H1 (cell line): ENCODE data around the gene MSN. TPM values are rescaled to one million over a fixed set of nuclear protein-coding genes. Genes with fewer than 3 reads are reported as not detected.

Source experiments
- CTCF ChIA-PET: fragments of 300-600 bp; sonication (Branson Sonifier 250); formaldehyde crosslinking; loops from one replicate; lab custom pipeline; 2021; ENCODE audit not compliant: partially characterized antibody; lab: Charles Lee
- POLR2A ChIA-PET: fragments of 300-600 bp; sonication (Branson Sonifier 250); formaldehyde crosslinking; loops from one replicate; lab custom pipeline; 2021; ENCODE audit warnings: inconsistent platforms; ENCODE audit not compliant: partially characterized antibody; lab: Charles Lee
- DNase-seq, 2 experiments: peaks; one replicate each; pipeline versions ENCODE4 v3.0.0 to v3.0.0-alpha.2; 2010 to 2022; ENCODE audit warnings: low spot score in 2 of 2, low read depth in 1 of 2, mixed read lengths in 1 of 2
- FAIRE-seq: peaks from 2 replicates; lab custom pipeline; 2011; peaks lifted over from hg19 to GRCh38; lab: Jason Lieb, UNC
- H2AFZ ChIP-seq: 2 replicates; pipeline ENCODE4 v1.8.1; 2012; ENCODE audit warnings: low read length, inconsistent platforms
- H2AK5ac ChIP-seq: 2 replicates; pipeline ENCODE4 v1.6.1; 2013; ENCODE audit warnings: low read depth, low read length
- H2BK120ac ChIP-seq: replicated peaks from 2 replicates; pipeline ENCODE3; 2013; ENCODE audit warnings: low read depth, low read length, inconsistent platforms
- H2BK12ac ChIP-seq: 2 replicates; pipeline ENCODE4 v1.6.1; 2013; ENCODE audit warnings: low read depth, low read length
- H2BK15ac ChIP-seq: 2 replicates; pipeline ENCODE4 v1.6.1; 2013; ENCODE audit warnings: low read length
- H2BK20ac ChIP-seq: 2 replicates; pipeline ENCODE4 v1.6.1; 2013; ENCODE audit warnings: low read length
- H2BK5ac ChIP-seq: 2 replicates; pipeline ENCODE4 v1.6.1; 2013; ENCODE audit warnings: low read depth, low read length
- H3K14ac ChIP-seq: 2 replicates; pipeline ENCODE4 v1.6.1; 2013; ENCODE audit warnings: inconsistent platforms; ENCODE audit not compliant: insufficient read length
- H3K18ac ChIP-seq: 2 replicates; pipeline ENCODE4 v1.6.1; 2013; ENCODE audit warnings: low read length; ENCODE audit errors: extremely low read depth
- H3K23ac ChIP-seq: 2 replicates; pipeline ENCODE4 v1.6.1; 2013; ENCODE audit warnings: inconsistent platforms; ENCODE audit not compliant: insufficient read length
- H3K23me2 ChIP-seq: 2 replicates; pipeline ENCODE4 v1.6.1; 2013; ENCODE audit warnings: low read depth, low read length
- H3K27ac ChIP-seq: 2 replicates; pipeline ENCODE4 v1.6.1; 2011; ENCODE audit warnings: low read depth, low read length, inconsistent platforms
- H3K27me3 ChIP-seq, 4 experiments: replicated peaks in 1 of 4; 1 replicate in 1 of 4; 2 replicates in 3 of 4; pipeline versions ENCODE4 v1.6.1 to v1.8.1; 2011 to 2013; ENCODE audit warnings: low read length in 3 of 4, mild to moderate bottlenecking in 3 of 4, inconsistent platforms in 2 of 4, mixed read lengths in 2 of 4, moderate library complexity in 1 of 4; ENCODE audit not compliant: control insufficient read depth in 3 of 4, insufficient read depth in 3 of 4; ENCODE audit errors: extremely low read depth in 1 of 4
- H3K36me3 ChIP-seq, 4 experiments: 2 replicates each; pipeline versions ENCODE4 v1.6.1 to v1.8.1; 2011 to 2013; ENCODE audit warnings: mild to moderate bottlenecking in 4 of 4, low read length in 3 of 4, moderate library complexity in 2 of 4, control low read depth in 1 of 4, inconsistent platforms in 1 of 4; ENCODE audit not compliant: insufficient read depth in 4 of 4, control insufficient read depth in 2 of 4
- H3K4ac ChIP-seq: replicated peaks from 2 replicates; pipeline ENCODE3; 2013; ENCODE audit warnings: low read length, low read depth, mixed read lengths, inconsistent platforms; ENCODE audit not compliant: insufficient read length
- H3K4me1 ChIP-seq, 4 experiments: replicated peaks in 1 of 4; 1 replicate in 1 of 4; 2 replicates in 3 of 4; pipeline versions ENCODE4 v1.6.1 to v1.8.1; 2011 to 2013; ENCODE audit warnings: low read length in 3 of 4, inconsistent platforms in 2 of 4, mixed read lengths in 1 of 4; ENCODE audit not compliant: insufficient read depth in 4 of 4, control insufficient read depth in 3 of 4
- H3K4me2 ChIP-seq, 2 experiments: 2 replicates each; pipeline versions ENCODE4 v1.6.1 to v1.8.1; 2011 to 2013; ENCODE audit warnings: low read depth in 2 of 2, low read length in 2 of 2, control low read depth in 1 of 2, inconsistent platforms in 1 of 2, mild to moderate bottlenecking in 1 of 2; ENCODE audit not compliant: insufficient read depth in 1 of 2
- H3K4me3 ChIP-seq, 4 experiments: fragments of 200-600, 300-600 bp in 1 of 4; sonication (generic), shearing (Covaris generic), sonication (Bioruptor Twin) in 1 of 4; 2 replicates each; pipeline versions ENCODE4 v1.5.1 to v1.8.1; 2011 to 2016; ENCODE audit warnings: low read length in 4 of 4, low read depth in 3 of 4, control low read depth in 2 of 4, inconsistent platforms in 2 of 4, mild to moderate bottlenecking in 2 of 4, mixed read lengths in 1 of 4, moderate library complexity in 1 of 4; ENCODE audit not compliant: insufficient read depth in 2 of 4; ENCODE audit errors: extremely low read depth in 1 of 4
- H3K56ac ChIP-seq: replicated peaks from 2 replicates; pipeline ENCODE3; 2013; ENCODE audit warnings: low read depth, mild to moderate bottlenecking, mixed read lengths, low read length, inconsistent platforms; ENCODE audit not compliant: insufficient read length
- H3K79me1 ChIP-seq: 2 replicates; pipeline ENCODE4 v1.6.1; 2013; ENCODE audit warnings: low read depth, low read length, control low read depth
- H3K79me2 ChIP-seq, 2 experiments: 2 replicates each; pipeline versions ENCODE4 v1.6.1 to v1.8.1; 2012 to 2013; ENCODE audit warnings: low read length in 2 of 2, mild to moderate bottlenecking in 2 of 2, inconsistent platforms in 1 of 2; ENCODE audit not compliant: insufficient read depth in 2 of 2, control insufficient read depth in 1 of 2
- H3K9ac ChIP-seq, 4 experiments: replicated peaks in 1 of 4; 1 replicate in 1 of 4; 2 replicates in 3 of 4; pipeline versions ENCODE4 v1.6.1 to v1.8.1; 2011 to 2013; ENCODE audit warnings: low read depth in 3 of 4, low read length in 3 of 4, control low read depth in 2 of 4, mild to moderate bottlenecking in 2 of 4, moderate library complexity in 2 of 4, inconsistent platforms in 1 of 4; ENCODE audit errors: extremely low read depth in 1 of 4
- H3K9me3 ChIP-seq, 2 experiments: 2 replicates each; pipeline versions ENCODE4 v1.6.1 to v1.8.1; 2012 to 2013; ENCODE audit warnings: mild to moderate bottlenecking in 2 of 2, moderate library complexity in 2 of 2, control low read depth in 1 of 2, inconsistent platforms in 1 of 2, low read depth in 1 of 2, low read length in 1 of 2, mixed read lengths in 1 of 2; ENCODE audit not compliant: insufficient read depth in 2 of 2
- H4K20me1 ChIP-seq, 2 experiments: replicated peaks in 1 of 2; 2 replicates each; pipeline versions ENCODE3 to v1.8.1; 2011 to 2013; ENCODE audit warnings: inconsistent platforms in 2 of 2, low read length in 2 of 2, mild to moderate bottlenecking in 1 of 2; ENCODE audit not compliant: insufficient read depth in 2 of 2, control insufficient read depth in 1 of 2
- H4K5ac ChIP-seq: 2 replicates; pipeline ENCODE4 v1.6.1; 2013; ENCODE audit warnings: low read length, low read depth, mixed read lengths, inconsistent platforms; ENCODE audit not compliant: insufficient read length
- H4K8ac ChIP-seq: 2 replicates; pipeline ENCODE4 v1.8.0; 2013; ENCODE audit warnings: mild to moderate bottlenecking, moderate library complexity, low read length, inconsistent platforms; ENCODE audit not compliant: insufficient read depth; ENCODE audit errors: extremely low read depth
- H4K91ac ChIP-seq: replicated peaks from 2 replicates; pipeline ENCODE3; 2013; ENCODE audit warnings: low read length, mixed read lengths, inconsistent platforms; ENCODE audit not compliant: insufficient read length
- ATF3 ChIP-seq: IDR thresholded peaks from 2 replicates; pipeline ENCODE4 v1.6.1; 2011; ENCODE audit warnings: low read depth, mild to moderate bottlenecking, low read length; ENCODE audit not compliant: insufficient read depth
- CBX8 ChIP-seq: fragments of 300-800, 300-1000 bp; sonication (generic); IDR thresholded peaks from 2 replicates; pipeline ENCODE4 v1.7.1; 2016; ENCODE audit warnings: low read depth, low read length, borderline replicate concordance
- CHD2 ChIP-seq: IDR thresholded peaks from 2 replicates; pipeline ENCODE4 v1.6.1; 2012; ENCODE audit warnings: low read length, improper control_type of control experiment
- EZH2 ChIP-seq: fragments of 200-600 bp; sonication (generic); IDR thresholded peaks from 2 replicates; pipeline ENCODE4 v1.7.1; 2012; ENCODE audit warnings: low read depth, mild to moderate bottlenecking, moderate library complexity, low read length, inconsistent platforms; ENCODE audit not compliant: severe bottlenecking
- JUN ChIP-seq: IDR thresholded peaks from 2 replicates; pipeline ENCODE4 v1.6.1; 2011; ENCODE audit warnings: low read depth, mild to moderate bottlenecking, improper control_type of control experiment, low read length
- KDM1A ChIP-seq: fragments of 200-600, 300-600 bp; sonication (generic); IDR thresholded peaks from 2 replicates; pipeline ENCODE4 v1.7.1; 2016; ENCODE audit warnings: mild to moderate bottlenecking, low read length, borderline replicate concordance
- NRF1 ChIP-seq: IDR thresholded peaks from 2 replicates; pipeline ENCODE4 v1.6.1; 2011; ENCODE audit warnings: mild to moderate bottlenecking, low read depth, low read length, improper control_type of control experiment
- POLR2A ChIP-seq, 2 experiments: IDR thresholded peaks; 1 replicate in 1 of 2; 2 replicates in 1 of 2; pipeline ENCODE4 v1.6.1; 2011; ENCODE audit warnings: low read depth in 2 of 2, low read length in 2 of 2, mild to moderate bottlenecking in 2 of 2; ENCODE audit errors: control extremely low read depth in 1 of 2
- RAD21 ChIP-seq, 2 experiments: IDR thresholded peaks in 1 of 2; conservative IDR thresholded peaks in 1 of 2; 2 replicates each; pipeline ENCODE4 v1.6.1; 2011; ENCODE audit warnings: low read depth in 2 of 2, low read length in 2 of 2, improper control_type of control experiment in 1 of 2, inconsistent platforms in 1 of 2, mild to moderate bottlenecking in 1 of 2, moderate library complexity in 1 of 2
- RBBP5 ChIP-seq: IDR thresholded peaks from 2 replicates; pipeline ENCODE4 v1.7.1; 2012; ENCODE audit warnings: low read depth, mild to moderate bottlenecking, inconsistent platforms, low read length, moderate library complexity, borderline replicate concordance
- SIRT6 ChIP-seq: IDR thresholded peaks from one replicate; pipeline ENCODE4 v1.7.1; 2012; ENCODE audit warnings: low read length, inconsistent platforms
- SP2 ChIP-seq: IDR thresholded peaks from 2 replicates; pipeline ENCODE4 v1.6.1; 2012; ENCODE audit warnings: mild to moderate bottlenecking, low read length, inconsistent platforms
- SRF ChIP-seq: IDR thresholded peaks from 2 replicates; pipeline ENCODE4 v1.6.1; 2011; ENCODE audit warnings: mild to moderate bottlenecking, low read depth, low read length, moderate library complexity
- TAF1 ChIP-seq: IDR thresholded peaks from 2 replicates; pipeline ENCODE4 v1.6.1; 2011; ENCODE audit warnings: mild to moderate bottlenecking, low read depth, low read length
- TBP ChIP-seq: IDR thresholded peaks from 2 replicates; pipeline ENCODE4 v1.6.1; 2011; ENCODE audit warnings: low read depth, low read length, improper control_type of control experiment
- WGBS, 2 experiments: shearing (Covaris generic) in 1 of 2; methylation state at CpG; one replicate each; pipeline versions ENCODE4 v1.1.6 to v1.1.7; 2013 to 2015; ENCODE audit warnings: low lambda C conversion rate in 2 of 2, mixed read lengths in 2 of 2, inconsistent platforms in 1 of 2, low coverage in 1 of 2, missing lambda C conversion rate in 1 of 2; ENCODE audit not compliant: insufficient replicate concordance in 2 of 2, insufficient coverage in 1 of 2, insufficient read length in 1 of 2; ENCODE audit errors: extremely low coverage in 1 of 2, missing lambda C conversion rate in 1 of 2; 5-methylcytosine and 5-hydroxymethylcytosine counted together
- polyA plus RNA-seq, 7 experiments: library from polyadenylated mRNA; depleted of rRNA in 3 of 7; stranded (reverse) in 5 of 7; unstranded in 2 of 7; fragments of >200 nt in 5 of 7; fragments of 200-250 nt in 2 of 7; gene quantifications; 1 replicate in 5 of 7; 2 replicates in 1 of 7; 4 replicates in 1 of 7; pipeline versions ENCODE4 v1.2.1 to v1.2.3, GENCODE V29; 2011 to 2013; ENCODE audit warnings: missing spikeins in 2 of 7, mixed read lengths in 2 of 7
- total RNA-seq: library from RNA; stranded (reverse); fragmentation: NEBNext Ultra II Directional; extraction: Animal tissue kit (Norgen Biotek cat#: 25700); gene quantifications from 2 replicates; pipeline ENCODE4 v1.2.1, GENCODE V29; 2021

The MSN gene
- total and polyA plus RNA-seq, 2 of the 8 experiments (the other 6 are each of a cell fraction or from before 2014, with no cell fraction given): 112 to 133 TPM

- H2AK5ac ChIP-seq: no peak overlapping the region
- H2BK15ac ChIP-seq: no peak overlapping the region
- ChIA-PET CTCF (interaction anchor here (1.1 to 1.8 kb wide), 4 partner anchors 14 to 38 kb away, joined by 3 to 5 read pairs (median 4); no protein-coding TSS in a partner anchor), POLR2A (no interaction called here)
- no peak overlapping the region for H3K4ac ChIP-seq
- H3K9me3 ChIP-seq: no peaks in the 10 kb centered on the region
- H3K23me2 ChIP-seq: no peaks in the 10 kb centered on the region
- H4K20me1 ChIP-seq: peaks cover 0 to 4% of the 10 kb centered on the region in 2 experiments
- no peaks in the 10 kb centered on the region for H3K4me1 ChIP-seq
- H2BK20ac ChIP-seq: no peak overlapping the region
- H3K14ac ChIP-seq: no peak overlapping the region
- H4K91ac ChIP-seq: no peak overlapping the region
- H3K36me3 ChIP-seq: no peaks in the 10 kb centered on the region
- H3K23ac ChIP-seq: no peak overlapping the region
- H3K9ac ChIP-seq: no peak overlapping the region
- no peak overlapping the region for H3K18ac ChIP-seq
- H4K5ac ChIP-seq: no peak overlapping the region
- H2BK12ac ChIP-seq: no peak overlapping the region
- H3K4me2 ChIP-seq: no peak overlapping the region
- H2AFZ ChIP-seq: no peak overlapping the region
- H3K4me3 ChIP-seq: no peak overlapping the region
- 89% methylated on average over 3 of the region's 3 CpGs; no CpG with 5 or more reads in 1 of the 2 experiments for WGBS, 2 experiments
- H3K27ac ChIP-seq: no peak overlapping the region; the same call in 1 of the 2 replicates
- H3K79me2 ChIP-seq: peaks cover 0 to 52% of the 10 kb centered on the region in 2 experiments; a peak in 2 of 4 replicates
- H2BK5ac ChIP-seq: no peak overlapping the region
- H3K27me3 ChIP-seq: no peaks in the 10 kb centered on the region
- DNase-seq (no peak), FAIRE-seq (no peak)
- H2BK120ac ChIP-seq: no peak overlapping the region
- no peak overlapping the region for H4K8ac ChIP-seq
- no peak overlapping the region for H3K56ac ChIP-seq
- H3K79me1 ChIP-seq: peaks cover 3% of the 10 kb centered on the region; the same call in 1 of the 2 replicates
- no peak for TF ChIP-seq SIRT6
- TF ChIP-seq SRF: no peak
- no peak for TF ChIP-seq SP2
- no peak for TF ChIP-seq TAF1
- no peak for TF ChIP-seq KDM1A
- no peak for TF ChIP-seq CBX8
- no peak for TF ChIP-seq ATF3
- no peak for TF ChIP-seq RAD21 (IDR thresholded peaks at IDR 0.05 in 1 of 2, conservative IDR thresholded peaks at IDR 0.05 in 1 of 2; ENCODE audit: low read depth in 2 of 2, low read length in 2 of 2)
- TF ChIP-seq POLR2A (IDR thresholded peaks at IDR 0.05; ENCODE audit: control extremely low read depth in 1 of 2, low read depth in 2 of 2, low read length in 2 of 2): no peak
- TF ChIP-seq NRF1: no peak
- TF ChIP-seq CHD2: no peak
- no peak for TF ChIP-seq TBP
- TF ChIP-seq JUN: no peak
- TF ChIP-seq EZH2: no peak
- TF ChIP-seq RBBP5: no peak
Observed at GRCh38 chrX:65687367-65687766, 19.9 kb downstream of the MSN start.
